OCI-LY7 (cell line): ENCODE measurements around the gene PKIB. TPM values are rescaled to one million over a fixed set of nuclear protein-coding genes. Genes with fewer than 3 reads are reported as not detected.

ENCODE experiments used
- BruUV-seq: library from RNA; stranded (reverse); fragments of 400-500 nt; replicated peaks from 2 replicates; lab custom pipeline; 2021; lab: Mats Ljungman, UMichigan
- CTCF ChIA-PET: fragments of 300-600 bp; sonication (Branson Sonifier 250); formaldehyde crosslinking; loops from one replicate; lab custom pipeline; 2022; ENCODE audit warnings: antibody characterized with exemption; ENCODE audit not compliant: unreplicated experiment; lab: Charles Lee
- POLR2A ChIA-PET: fragments of 300-600 bp; sonication (Branson Sonifier 250); formaldehyde crosslinking; loops from one replicate; lab custom pipeline; 2022; ENCODE audit warnings: antibody characterized with exemption; lab: Charles Lee
- DNase-seq: peaks from one replicate; pipeline ENCODE4 v3.0.0-alpha.2; 2015; ENCODE audit warnings: low spot score
- H2AFZ ChIP-seq: fragments of 200-600 bp; sonication (generic), shearing (Covaris generic); 2 replicates; pipeline ENCODE4 v1.6.1; 2014; ENCODE audit warnings: mild to moderate bottlenecking, antibody characterized with exemption, low read length, moderate library complexity
- H3K27ac ChIP-seq: fragments of 200-600 bp; sonication (generic); 2 replicates; pipeline ENCODE4 v1.5.1; 2014; ENCODE audit warnings: mixed run types, low read depth, mild to moderate bottlenecking, moderate library complexity, low read length, inconsistent platforms; ENCODE audit not compliant: poor library complexity, severe bottlenecking
- H3K36me3 ChIP-seq: fragments of 200-600 bp; sonication (generic); 2 replicates; pipeline ENCODE4 v1.6.1; 2014; ENCODE audit warnings: mild to moderate bottlenecking, antibody characterized with exemption, low read length, moderate library complexity, mixed read lengths; ENCODE audit not compliant: insufficient read depth
- H3K4me1 ChIP-seq: fragments of 200-600 bp; sonication (generic); 2 replicates; pipeline ENCODE4 v1.5.1; 2014; ENCODE audit warnings: mild to moderate bottlenecking, low read length; ENCODE audit not compliant: insufficient read depth, poor library complexity, severe bottlenecking
- H3K4me2 ChIP-seq: fragments of 200-600 bp; sonication (generic); 2 replicates; pipeline ENCODE4 v1.6.1; 2014; ENCODE audit warnings: mild to moderate bottlenecking, low read length
- H3K4me3 ChIP-seq: fragments of 200-600 bp; sonication (generic); 2 replicates; pipeline ENCODE4 v1.5.1; 2014; ENCODE audit warnings: mild to moderate bottlenecking, low read depth, low read length; ENCODE audit not compliant: poor library complexity, severe bottlenecking
- H3K79me2 ChIP-seq: fragments of 200-600 bp; sonication (generic); 2 replicates; pipeline ENCODE4 v1.6.1; 2016; ENCODE audit warnings: low read depth, mild to moderate bottlenecking, low read length, moderate library complexity, mixed read lengths; ENCODE audit not compliant: insufficient read depth
- H3K9me2 ChIP-seq: fragments of 200-600 bp; sonication (generic); 2 replicates; pipeline ENCODE4 v1.6.1; 2016; ENCODE audit warnings: mild to moderate bottlenecking, low read length, mixed read lengths; ENCODE audit not compliant: insufficient read depth
- H3K9me3 ChIP-seq: fragments of 200-600 bp; sonication (generic); 2 replicates; pipeline ENCODE4 v1.6.1; 2014; ENCODE audit warnings: mild to moderate bottlenecking, mixed run types, low read length, mixed read lengths
- H4K20me1 ChIP-seq: fragments of 200-600 bp; sonication (generic); 2 replicates; pipeline ENCODE4 v1.6.1; 2014; ENCODE audit warnings: mild to moderate bottlenecking, antibody characterized with exemption, low read length, moderate library complexity, mixed read lengths; ENCODE audit not compliant: insufficient read depth
- CTCF ChIP-seq: fragments of 200-600 bp; sonication (generic); conservative IDR thresholded peaks from 2 replicates; pipeline ENCODE4 v1.5.1; 2014; ENCODE audit warnings: mild to moderate bottlenecking, antibody characterized with exemption, low read length, moderate library complexity, mixed read lengths
- EZH2phosphoT487 ChIP-seq: fragments of 200-600 bp; sonication (generic); IDR thresholded peaks from 2 replicates; pipeline ENCODE4 v1.6.1; 2018; ENCODE audit warnings: low read depth, borderline replicate concordance, mild to moderate bottlenecking, mixed run types, antibody characterized with exemption, low read length, moderate library complexity, mixed read lengths
- intact Hi-C: fragments of 100-400 bp; cut with micrococcal nuclease; formaldehyde crosslinking; loops from one replicate; pipeline ENCODE4 v1.10.0; 2022; ENCODE audit not compliant: unreplicated experiment
- total RNA-seq, 2 experiments: library from RNA; depleted of rRNA in 1 of 2; stranded (reverse); fragments of >200 nt in 1 of 2; shearing (Covaris generic) in 1 of 2; gene quantifications; 2 replicates each; pipeline ENCODE4 v1.2.3, GENCODE V29; 2014 to 2022

The PKIB gene
- total RNA-seq, 2 experiments from 2014 or later = 0.46 TPM; not detected in 1

- BruUV-seq = no TSS peak
- DNase-seq = no peak
- Histone ChIP-seq H2AFZ (no peak overlapping the region), H3K27ac (no peak overlapping the region), H3K9me3 (no peaks in the 10 kb centered on the region), H3K79me2 (no peaks in the 10 kb centered on the region), H3K4me3 (no peak overlapping the region), H3K9me2 (no peaks in the 10 kb centered on the region), H3K4me2 (no peak overlapping the region), H3K36me3 (no peaks in the 10 kb centered on the region), H4K20me1 (no peaks in the 10 kb centered on the region), H3K4me1 (no peaks in the 10 kb centered on the region)
- ChIA-PET CTCF (no interaction called here), POLR2A (no interaction called here)
- TF ChIP-seq EZH2phosphoT487 (no peak), CTCF (no peak)
- intact Hi-C loops = no loop called here
Measured at GRCh38 chr6:122694075-122694474, 83.9 kb downstream of the PKIB start.

- DNase-seq = no peak
- H3K4me3 ChIP-seq = no peak overlapping the region
- no peaks in the 10 kb centered on the region for H3K79me2 ChIP-seq
- no peaks in the 10 kb centered on the region for H4K20me1 ChIP-seq
- CTCF ChIA-PET = no interaction called here
- POLR2A ChIA-PET = no interaction called here
- H3K4me2 ChIP-seq = no peak overlapping the region
- H2AFZ ChIP-seq = no peak overlapping the region
- no TSS peak for BruUV-seq
- no peaks in the 10 kb centered on the region for H3K36me3 ChIP-seq
- no peak overlapping the region for H3K27ac ChIP-seq
- intact Hi-C loops = no loop called here
- TF ChIP-seq EZH2phosphoT487 (no peak), CTCF (no peak)
- H3K9me3 ChIP-seq = no peaks in the 10 kb centered on the region
- H3K9me2 ChIP-seq = no peaks in the 10 kb centered on the region
- no peaks in the 10 kb centered on the region for H3K4me1 ChIP-seq
Measured at GRCh38 chr6:122694602-122695001, 84.4 kb downstream of the PKIB start.

GRCh38 chr6:122695188-122695587 is 85.0 kb downstream of the PKIB start:
- Histone ChIP-seq H3K27ac (no peak overlapping the region), H3K4me3 (no peak overlapping the region), H3K4me2 (no peak overlapping the region), H3K4me1 (no peaks in the 10 kb centered on the region), H4K20me1 (no peaks in the 10 kb centered on the region), H3K79me2 (no peaks in the 10 kb centered on the region), H3K9me3 (no peaks in the 10 kb centered on the region), H3K9me2 (no peaks in the 10 kb centered on the region), H2AFZ (no peak overlapping the region), H3K36me3 (no peaks in the 10 kb centered on the region)
- BruUV-seq = no TSS peak
- CTCF ChIA-PET = no interaction called here
- POLR2A ChIA-PET = no interaction called here
- TF ChIP-seq EZH2phosphoT487 = no peak
- no peak for TF ChIP-seq CTCF
- no peak for DNase-seq
- intact Hi-C loops = no loop called here
